ENCODE results near the gene NUTM2F. TPM values are rescaled to one million over a fixed set of nuclear protein-coding genes. Genes with fewer than 3 reads are reported as not detected.

Gene NUTM2F
- total RNA-seq, 1 experiment from 2014 or later: not detected

GRCh38 chr9:94301583-94301982, 26.9 kb downstream of the NUTM2F start:
- Histone ChIP-seq H3K18ac (ENCODE audit: insufficient read length, low read depth, low read length) (no peak overlapping the region), H4K20me1 (ENCODE audit: control insufficient read depth, insufficient read depth, insufficient read length) (no peaks in the 10 kb centered on the region), H3K9me3 (ENCODE audit: control insufficient read depth, low read depth, low read length) (no peaks in the 10 kb centered on the region), H3K14ac (ENCODE audit: insufficient read depth, low read length) (no peak overlapping the region), H3K23ac (ENCODE audit: insufficient read length, low read depth, low read length) (no peak overlapping the region), H3K23me2 (ENCODE audit: insufficient read length, low read depth, low read length, poor library complexity, severe bottlenecking) (no peaks in the 10 kb centered on the region), H3K4me1 (ENCODE audit: insufficient read depth, low read length) (no peaks in the 10 kb centered on the region), H3K4ac (ENCODE audit: low read depth, low read length) (no peak overlapping the region), H4K5ac (ENCODE audit: insufficient read length, low read depth, low read length) (no peak overlapping the region), H2AFZ (ENCODE audit: low read length) (no peak overlapping the region), H2BK15ac (ENCODE audit: low read depth, low read length) (no peak overlapping the region), H2BK5ac (ENCODE audit: insufficient read length, low read length) (no peak overlapping the region), H3K9ac (ENCODE audit: extremely low read depth, insufficient read length, low read length) (no peak overlapping the region), H4K8ac (replicated peaks; ENCODE audit: insufficient read length, low read depth, low read length) (no peak overlapping the region), H3K56ac (ENCODE audit: insufficient read length, low read depth, low read length) (no peak overlapping the region), H3K27me3 (ENCODE audit: insufficient read depth, low read length) (no peaks in the 10 kb centered on the region), H3T11ph (ENCODE audit: low read length) (no peak overlapping the region), H2AK5ac (ENCODE audit: insufficient read length, low read length) (no peak overlapping the region), H2BK12ac (ENCODE audit: insufficient read length, low read depth, low read length) (no peak overlapping the region), H2BK20ac (ENCODE audit: low read depth, low read length, poor library complexity, severe bottlenecking) (no peak overlapping the region), H3K79me1 (ENCODE audit: insufficient read depth, low read depth, low read length, poor library complexity, severe bottlenecking) (no peaks in the 10 kb centered on the region), H3K79me2 (ENCODE audit: insufficient read depth, low read length) (no peaks in the 10 kb centered on the region), H2BK120ac (ENCODE audit: low read depth, low read length, poor library complexity, severe bottlenecking) (no peak overlapping the region), H4K91ac (ENCODE audit: insufficient read length, low read depth, low read length) (no peak overlapping the region), H3K4me2 (ENCODE audit: insufficient read depth, insufficient read length, low read length) (no peak overlapping the region), H3K27ac (ENCODE audit: insufficient read length, low read depth, low read length) (no peak overlapping the region)
- no peaks in the 10 kb centered on the region for H3K27me3 Mint-ChIP-seq (ENCODE audit: low read depth)
- H3K4me1 Mint-ChIP-seq: peaks cover 6 to 9% of the 10 kb centered on the region in 2 experiments; a peak in 3 of 4 replicates
- H3K27ac Mint-ChIP-seq: no peak overlapping the region
- no CpG with 5 or more reads among the region's 5 CpGs for WGBS (ENCODE audit: extremely low coverage, insufficient read length, low lambda C conversion rate)
- DNase-seq: no peak
- H3K4me3 Mint-ChIP-seq: no peak overlapping the region
- H3K9me3 Mint-ChIP-seq: no peaks in the 10 kb centered on the region
- peaks cover 9 to 14% (median 14%) of the 10 kb centered on the region in 3 experiments; a peak in 6 of 7 replicates for H3K36me3 Mint-ChIP-seq (ENCODE audit: insufficient read depth in 1 of 3, low read depth in 3 of 3)
- no peak for TF ChIP-seq CTCF (conservative IDR thresholded peaks at IDR 0.05)
